Activated CD4-positive, alpha-beta T cell treated with anti-CD3 and anti-CD28 coated beads, Interleukin-10, Interleukin-2, amounts not matched to agents 100 ng/mL and 50 ng/mL, durations not matched to agents 16 hours and 8 hours (primary cell): Measurements from ENCODE around the gene TNFAIP3.
A peak's percentile ranks its signal among the peaks of the same experiment; 100 is the strongest.

Source experiments
- DNase-seq: peaks from one replicate; pipeline ENCODE4 v3.0.0-alpha.2; 2020

Gene TNFAIP3

GRCh38 chr6:137866200-137866913 lies 702 bp upstream of the TNFAIP3 start:
- DNase-seq, result no peak

GRCh38 chr6:137867685-137868509 lies 838 bp downstream of the TNFAIP3 start:
- DNase-seq, result peak; percentile 63

- no peak for DNase-seq
These were observed 1.9 kb downstream of the TNFAIP3 start for GRCh38 chr6:137868721-137869548.

GRCh38 chr6:137869549-137870307 lies 2.7 kb downstream of the TNFAIP3 start:
- DNase-seq, result no peak

- DNase-seq, result no peak
These were observed 3.2 kb downstream of the TNFAIP3 start for GRCh38 chr6:137870308-137870644.

- peak; percentile 76 for DNase-seq
These were observed 3.7 kb downstream of the TNFAIP3 start for GRCh38 chr6:137870744-137871247.

- peak; percentile 41 for DNase-seq
These were observed 4.2 kb downstream of the TNFAIP3 start for GRCh38 chr6:137871291-137871690.

GRCh38 chr6:137871831-137872454 lies 4.9 kb downstream of the TNFAIP3 start:
- DNase-seq, result no peak

- DNase-seq, result no peak
These were observed 5.6 kb downstream of the TNFAIP3 start for GRCh38 chr6:137872581-137873115.

GRCh38 chr6:137873273-137873762 lies 6.3 kb downstream of the TNFAIP3 start:
- DNase-seq, result peak; percentile 92

GRCh38 chr6:137874204-137875057 lies 7.4 kb downstream of the TNFAIP3 start:
- no peak for DNase-seq

- no peak for DNase-seq
These were observed 8.0 kb downstream of the TNFAIP3 start for GRCh38 chr6:137875058-137875520.

- DNase-seq, result no peak
These were observed 8.5 kb downstream of the TNFAIP3 start for GRCh38 chr6:137875606-137876005.

GRCh38 chr6:137876547-137876946 lies 9.5 kb downstream of the TNFAIP3 start:
- DNase-seq, result no peak

GRCh38 chr6:137877113-137877512 lies 10.1 kb downstream of the TNFAIP3 start:
- no peak for DNase-seq

GRCh38 chr6:137877606-137878005 lies 10.5 kb downstream of the TNFAIP3 start:
- DNase-seq, result no peak

- DNase-seq, result no peak
These were observed 11.0 kb downstream of the TNFAIP3 start for GRCh38 chr6:137878029-137878428.

GRCh38 chr6:137878486-137879285 lies 11.6 kb downstream of the TNFAIP3 start:
- DNase-seq, result no peak

- no peak for DNase-seq
These were observed 12.2 kb downstream of the TNFAIP3 start for GRCh38 chr6:137879299-137879698.
